Measurements from ENCODE around the gene SMIM17. TPM values are rescaled to one million over a fixed set of nuclear protein-coding genes. Genes with fewer than 3 reads are reported as not detected.

Gene SMIM17
- total and polyA plus RNA-seq, 2 of the 13 experiments (the other 11 are each of a cell fraction or from before 2014, with no cell fraction given), result 0.21 to 0.53 TPM

Other genes with a start within 250 kb of the SMIM17 start
- gene ZNF582, start 249.6 kb upstream of the SMIM17 start, total RNA-seq (2016; rRNA removed; fragmentation: Illumina TruSeq; extraction: Trizol), result 1.6 and 2.4 TPM in 2 replicates
- 0.83 and 1.1 TPM in 2 replicates for gene ZNF582, start 249.6 kb upstream of the SMIM17 start, polyA plus RNA-seq (2011; rRNA removed)
- 5.3 and 5.9 TPM in 2 replicates for gene ZNF583, start 238.8 kb upstream of the SMIM17 start, total RNA-seq (2016; rRNA removed; fragmentation: Illumina TruSeq; extraction: Trizol)
- 0.65 and 0.99 TPM in 2 replicates for gene ZNF583, start 238.8 kb upstream of the SMIM17 start, polyA plus RNA-seq (2011; rRNA removed)
- gene ZNF667, start 165.8 kb upstream of the SMIM17 start, total RNA-seq (2016; rRNA removed; fragmentation: Illumina TruSeq; extraction: Trizol), result not detected in 2 replicates
- not detected in 2 replicates for gene ZNF667, start 165.8 kb upstream of the SMIM17 start, polyA plus RNA-seq (2011; rRNA removed)
- not detected in 2 replicates for gene ZNF471, start 135.3 kb upstream of the SMIM17 start, total RNA-seq (2016; rRNA removed; fragmentation: Illumina TruSeq; extraction: Trizol)
- not detected in 2 replicates for gene ZNF471, start 135.3 kb upstream of the SMIM17 start, polyA plus RNA-seq (2011; rRNA removed)
- not detected in 2 replicates for gene ZFP28, start 104.2 kb upstream of the SMIM17 start, total RNA-seq (2016; rRNA removed; fragmentation: Illumina TruSeq; extraction: Trizol)
- not detected in 2 replicates for gene ZFP28, start 104.2 kb upstream of the SMIM17 start, polyA plus RNA-seq (2011; rRNA removed)
- not detected in 2 replicates for gene ZNF470, start 75.7 kb upstream of the SMIM17 start, total RNA-seq (2016; rRNA removed; fragmentation: Illumina TruSeq; extraction: Trizol)
- not detected in 2 replicates for gene ZNF470, start 75.7 kb upstream of the SMIM17 start, polyA plus RNA-seq (2011; rRNA removed)
- gene ZNF71, start 47.9 kb upstream of the SMIM17 start, total RNA-seq (2016; rRNA removed; fragmentation: Illumina TruSeq; extraction: Trizol), result 4.4 and 5.8 TPM in 2 replicates
- 2.2 and 3.2 TPM in 2 replicates for gene ZNF71, start 47.9 kb upstream of the SMIM17 start, polyA plus RNA-seq (2011; rRNA removed)
- not detected in 2 replicates for gene ZNF835, start 28.6 kb downstream of the SMIM17 start, total RNA-seq (2016; rRNA removed; fragmentation: Illumina TruSeq; extraction: Trizol)
- gene ZNF835, start 28.6 kb downstream of the SMIM17 start, polyA plus RNA-seq (2011; rRNA removed), result not detected in 2 replicates
- 394 and 704 TPM in 2 replicates for gene PEG3, start 197.6 kb downstream of the SMIM17 start, total RNA-seq (2016; rRNA removed; fragmentation: Illumina TruSeq; extraction: Trizol)
- gene PEG3, start 197.6 kb downstream of the SMIM17 start, polyA plus RNA-seq (2011; rRNA removed), result 207 and 217 TPM in 2 replicates
- 4.4 and 10.3 TPM in 2 replicates for gene ZIM2, start 197.6 kb downstream of the SMIM17 start, total RNA-seq (2016; rRNA removed; fragmentation: Illumina TruSeq; extraction: Trizol)
- 5.4 and 7.2 TPM in 2 replicates for gene ZIM2, start 197.6 kb downstream of the SMIM17 start, polyA plus RNA-seq (2011; rRNA removed)

All from HepG2 (cell line).